H1 (cell line): Measurements from ENCODE around the gene FGF12.

ENCODE experiments used
- CBX8 ChIP-seq: fragments of 300-800, 300-1000 bp; sonication (generic); IDR thresholded peaks from 2 replicates; pipeline ENCODE4 v1.7.1; 2016; ENCODE audit warnings: low read depth, low read length, borderline replicate concordance
- CHD1 ChIP-seq: IDR thresholded peaks from 2 replicates; pipeline ENCODE4 v1.6.1; 2012; ENCODE audit warnings: low read depth, low read length, improper control_type of control experiment
- CREB1 ChIP-seq: IDR thresholded peaks from 2 replicates; pipeline ENCODE4 v1.6.1; 2012; ENCODE audit warnings: inconsistent platforms
- EZH2 ChIP-seq: fragments of 200-600 bp; sonication (generic); IDR thresholded peaks from 2 replicates; pipeline ENCODE4 v1.7.1; 2012; ENCODE audit warnings: low read depth, mild to moderate bottlenecking, moderate library complexity, low read length, inconsistent platforms; ENCODE audit not compliant: severe bottlenecking
- PHF8 ChIP-seq: fragments of 200-600 bp; sonication (generic); conservative IDR thresholded peaks from 2 replicates; pipeline ENCODE4 v1.7.1; 2012; ENCODE audit warnings: low read depth, mild to moderate bottlenecking, inconsistent platforms, low read length, moderate library complexity
- POLR2AphosphoS5 ChIP-seq: IDR thresholded peaks from 2 replicates; pipeline ENCODE4 v1.6.1; 2011; ENCODE audit warnings: low read depth, low read length
- RAD21 ChIP-seq, 2 experiments: IDR thresholded peaks in 1 of 2; conservative IDR thresholded peaks in 1 of 2; 2 replicates each; pipeline ENCODE4 v1.6.1; 2011; ENCODE audit warnings: low read depth in 2 of 2, low read length in 2 of 2, improper control_type of control experiment in 1 of 2, inconsistent platforms in 1 of 2, mild to moderate bottlenecking in 1 of 2, moderate library complexity in 1 of 2
- SP1 ChIP-seq: IDR thresholded peaks from 2 replicates; pipeline ENCODE4 v1.6.1; 2011; ENCODE audit warnings: low read depth, low read length
- TAF1 ChIP-seq: IDR thresholded peaks from 2 replicates; pipeline ENCODE4 v1.6.1; 2011; ENCODE audit warnings: mild to moderate bottlenecking, low read depth, low read length
- USF2 ChIP-seq: IDR thresholded peaks from 2 replicates; pipeline ENCODE4 v1.6.1; 2011; ENCODE audit warnings: low read length, improper control_type of control experiment
- TF ChIP-seq, protein P1 (sequence below), 3 experiments: IDR thresholded peaks; 1 replicate in 2 of 3; 2 replicates in 1 of 3; pipeline versions ENCODE4 v1.5.1 to v1.6.1; 2011; ENCODE audit warnings: low read length in 3 of 3, mild to moderate bottlenecking in 3 of 3, inconsistent platforms in 2 of 3, low read depth in 1 of 3, moderate library complexity in 1 of 3; ENCODE audit not compliant: insufficient read depth in 1 of 3; ENCODE audit errors: control extremely low read depth in 1 of 3
- TF ChIP-seq, protein P2 (sequence below): IDR thresholded peaks from 2 replicates; pipeline ENCODE4 v1.6.1; 2011; ENCODE audit warnings: low read depth, mild to moderate bottlenecking, low read length; ENCODE audit not compliant: insufficient read depth

DNA sequence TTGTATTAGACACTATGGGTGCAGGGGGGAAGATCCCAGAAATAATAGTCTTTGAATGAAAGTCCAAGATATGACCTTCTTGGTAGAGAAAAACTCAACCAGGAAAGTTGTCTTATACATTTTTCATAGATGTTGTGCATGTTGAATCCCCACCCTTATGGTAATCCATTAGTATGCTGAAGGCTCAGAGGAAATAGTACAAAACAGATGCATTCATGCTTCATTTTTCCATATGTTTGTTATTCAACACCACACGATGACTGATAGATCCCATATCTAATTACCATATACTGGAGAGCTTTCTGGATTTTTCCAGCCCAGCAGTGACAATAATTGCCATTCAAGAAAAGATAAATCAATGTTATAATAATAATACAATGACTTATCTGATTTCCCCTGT is 487.4 kb downstream of the FGF12 start:
- TF ChIP-seq POLR2AphosphoS5: no peak
- no peak for TF ChIP-seq RAD21 (IDR thresholded peaks at IDR 0.05 in 1 of 2, conservative IDR thresholded peaks at IDR 0.05 in 1 of 2; ENCODE audit: low read depth in 2 of 2, low read length in 2 of 2)
- no peak for TF ChIP-seq CREB1
- TF ChIP-seq, protein P1, sequence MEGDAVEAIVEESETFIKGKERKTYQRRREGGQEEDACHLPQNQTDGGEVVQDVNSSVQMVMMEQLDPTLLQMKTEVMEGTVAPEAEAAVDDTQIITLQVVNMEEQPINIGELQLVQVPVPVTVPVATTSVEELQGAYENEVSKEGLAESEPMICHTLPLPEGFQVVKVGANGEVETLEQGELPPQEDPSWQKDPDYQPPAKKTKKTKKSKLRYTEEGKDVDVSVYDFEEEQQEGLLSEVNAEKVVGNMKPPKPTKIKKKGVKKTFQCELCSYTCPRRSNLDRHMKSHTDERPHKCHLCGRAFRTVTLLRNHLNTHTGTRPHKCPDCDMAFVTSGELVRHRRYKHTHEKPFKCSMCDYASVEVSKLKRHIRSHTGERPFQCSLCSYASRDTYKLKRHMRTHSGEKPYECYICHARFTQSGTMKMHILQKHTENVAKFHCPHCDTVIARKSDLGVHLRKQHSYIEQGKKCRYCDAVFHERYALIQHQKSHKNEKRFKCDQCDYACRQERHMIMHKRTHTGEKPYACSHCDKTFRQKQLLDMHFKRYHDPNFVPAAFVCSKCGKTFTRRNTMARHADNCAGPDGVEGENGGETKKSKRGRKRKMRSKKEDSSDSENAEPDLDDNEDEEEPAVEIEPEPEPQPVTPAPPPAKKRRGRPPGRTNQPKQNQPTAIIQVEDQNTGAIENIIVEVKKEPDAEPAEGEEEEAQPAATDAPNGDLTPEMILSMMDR (IDR thresholded peaks at IDR 0.05; ENCODE audit: control extremely low read depth in 1 of 3, insufficient read depth in 1 of 3, low read depth in 1 of 3, low read length in 3 of 3): no peak
- no peak for TF ChIP-seq USF2
- no peak for TF ChIP-seq EZH2
- TF ChIP-seq PHF8: no peak
- TF ChIP-seq SP1: no peak
- TF ChIP-seq CHD1: no peak
- TF ChIP-seq CBX8: no peak
- no peak for TF ChIP-seq TAF1
- TF ChIP-seq, protein P2, sequence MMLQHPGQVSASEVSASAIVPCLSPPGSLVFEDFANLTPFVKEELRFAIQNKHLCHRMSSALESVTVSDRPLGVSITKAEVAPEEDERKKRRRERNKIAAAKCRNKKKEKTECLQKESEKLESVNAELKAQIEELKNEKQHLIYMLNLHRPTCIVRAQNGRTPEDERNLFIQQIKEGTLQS: no peak
